ENCODE data around the gene RNF128. TPM values are rescaled to one million over a fixed set of nuclear protein-coding genes. Genes with fewer than 3 reads are reported as not detected.
"Not testable (repeated sequence)": the region's sequence is repeated elsewhere in the genome, so short reads cannot be mapped to it uniquely, and the experiment has no call there.

The RNF128 gene
- total RNA-seq, 1 donor from 2014 or later: 14.9 TPM

DNA sequence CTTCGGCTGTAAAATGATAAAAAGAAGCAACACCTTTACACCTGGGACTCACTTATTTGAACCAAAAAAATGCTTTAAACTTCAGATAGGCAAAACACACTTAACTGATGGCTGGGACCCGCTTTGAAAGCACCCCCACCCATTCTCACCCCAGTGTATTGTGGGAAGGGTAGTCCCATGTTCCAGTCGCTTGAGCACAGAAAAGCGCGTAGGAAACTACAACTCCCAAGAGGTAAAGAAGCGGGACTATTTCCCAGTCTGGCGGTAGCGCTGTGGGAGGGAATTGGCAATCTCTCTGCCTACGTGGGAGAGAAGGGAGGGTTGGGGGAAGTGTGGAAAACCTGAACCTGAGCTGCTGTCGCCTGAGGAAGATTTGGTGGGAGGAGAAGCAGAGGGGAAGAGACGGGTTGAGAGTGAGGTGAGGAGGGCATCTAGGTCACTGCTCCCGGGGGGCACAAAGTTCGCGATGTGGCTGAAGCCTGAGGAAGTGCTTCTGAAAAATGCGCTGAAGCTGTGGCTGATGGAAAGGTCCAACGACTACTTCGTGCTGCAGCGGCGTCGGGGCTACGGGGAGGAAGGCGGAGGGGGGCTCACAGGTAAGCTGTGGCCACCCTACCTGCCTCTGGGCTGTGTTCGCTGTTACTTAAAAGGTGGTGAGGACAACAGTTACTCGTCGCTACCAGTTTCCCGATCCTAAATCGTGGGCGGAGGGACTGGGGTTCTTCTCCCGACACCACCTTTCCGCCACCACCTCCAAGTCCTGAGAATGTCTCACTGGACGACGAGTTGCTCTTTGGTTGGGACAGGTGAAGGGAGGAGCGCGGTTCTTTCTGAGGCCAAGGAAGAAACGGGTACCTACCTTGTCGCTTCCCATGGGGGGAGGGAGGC is 76.1 kb downstream of the RNF128 start, which contains the start of gene TBC1D8B:
Gene TBC1D8B (plus strand): TSS at position 286 of the 888 bp plus-strand sequence. CDS start 181 bp downstream, at position 467.
- Histone ChIP-seq H3K9me3 (ENCODE audit: insufficient read depth, low read depth, low read length) (no peaks in the 10 kb centered on the region), H3K9ac (ENCODE audit: low read length) (peak within 1 kb of the TSS; percentile 97), H3K79me2 (ENCODE audit: insufficient read depth, low read length) (peaks cover 19% of the 10 kb centered on the region), H3K4me3 (ENCODE audit: insufficient read depth, low read depth, low read length) (peak within 1 kb of the TSS; percentile 83), H3K27ac (ENCODE audit: low read depth, low read length) (peak within 1 kb of the TSS; percentile 78), H4K20me1 (ENCODE audit: insufficient read depth, low read length) (no peaks in the 10 kb centered on the region), H2AFZ (ENCODE audit: low read depth, low read length) (peak within 1 kb of the TSS; percentile 84), H3K36me3 (ENCODE audit: insufficient read depth, low read length) (no peaks in the 10 kb centered on the region), H3K4me2 (ENCODE audit: low read length) (peak within 1 kb of the TSS; percentile 93), H3K27me3 (ENCODE audit: insufficient read depth, low read length) (no peaks in the 10 kb centered on the region), H3K4me1 (ENCODE audit: insufficient read depth, low read length) (peaks cover 3% of the 10 kb centered on the region)
- Mint-ChIP-seq H3K4me3 (ENCODE audit: unreplicated experiment) (peak within 1 kb of the TSS; percentile 97), H3K36me3 (ENCODE audit: low read depth, unreplicated experiment) (no peaks in the 10 kb centered on the region), H3K27me3 (ENCODE audit: low read depth, unreplicated experiment) (no peaks in the 10 kb centered on the region), H3K4me1 (ENCODE audit: low read depth, unreplicated experiment) (no peaks in the 10 kb centered on the region), H3K9me3 (ENCODE audit: unreplicated experiment) (no peaks in the 10 kb centered on the region), H3K27ac (ENCODE audit: unreplicated experiment) (peak within 1 kb of the TSS; percentile 81)
- FAIRE-seq: peak; percentile 82
- TF ChIP-seq EZH2 (IDR thresholded peaks at IDR 0.05; ENCODE audit: insufficient read depth, low read length): no peak
- peak; percentile 91 for DNase-seq (ENCODE audit: low read depth)

- H3K9me3 Mint-ChIP-seq (ENCODE audit: unreplicated experiment): no peaks in the 10 kb centered on the region
- no peak overlapping the region for H3K4me3 ChIP-seq (ENCODE audit: insufficient read depth, low read depth, low read length)
- H3K79me2 ChIP-seq (ENCODE audit: insufficient read depth, low read length): no peaks in the 10 kb centered on the region
- DNase-seq (ENCODE audit: low read depth) (no peak), FAIRE-seq (peak; percentile 65)
- no peaks in the 10 kb centered on the region for H3K36me3 ChIP-seq (ENCODE audit: insufficient read depth, low read length)
- H3K27me3 ChIP-seq (ENCODE audit: insufficient read depth, low read length): no peaks in the 10 kb centered on the region
- H4K20me1 ChIP-seq (ENCODE audit: insufficient read depth, low read length): peaks cover 16% of the 10 kb centered on the region
- no peak overlapping the region for H3K27ac ChIP-seq (ENCODE audit: low read depth, low read length)
- H3K4me1 ChIP-seq (ENCODE audit: insufficient read depth, low read length): no peaks in the 10 kb centered on the region
- H3K9ac ChIP-seq (ENCODE audit: low read length): no peak overlapping the region
- no peak overlapping the region for H3K27ac Mint-ChIP-seq (ENCODE audit: unreplicated experiment)
- TF ChIP-seq EZH2 (IDR thresholded peaks at IDR 0.05; ENCODE audit: insufficient read depth, low read length): no peak
- TF ChIP-seq, protein P1, sequence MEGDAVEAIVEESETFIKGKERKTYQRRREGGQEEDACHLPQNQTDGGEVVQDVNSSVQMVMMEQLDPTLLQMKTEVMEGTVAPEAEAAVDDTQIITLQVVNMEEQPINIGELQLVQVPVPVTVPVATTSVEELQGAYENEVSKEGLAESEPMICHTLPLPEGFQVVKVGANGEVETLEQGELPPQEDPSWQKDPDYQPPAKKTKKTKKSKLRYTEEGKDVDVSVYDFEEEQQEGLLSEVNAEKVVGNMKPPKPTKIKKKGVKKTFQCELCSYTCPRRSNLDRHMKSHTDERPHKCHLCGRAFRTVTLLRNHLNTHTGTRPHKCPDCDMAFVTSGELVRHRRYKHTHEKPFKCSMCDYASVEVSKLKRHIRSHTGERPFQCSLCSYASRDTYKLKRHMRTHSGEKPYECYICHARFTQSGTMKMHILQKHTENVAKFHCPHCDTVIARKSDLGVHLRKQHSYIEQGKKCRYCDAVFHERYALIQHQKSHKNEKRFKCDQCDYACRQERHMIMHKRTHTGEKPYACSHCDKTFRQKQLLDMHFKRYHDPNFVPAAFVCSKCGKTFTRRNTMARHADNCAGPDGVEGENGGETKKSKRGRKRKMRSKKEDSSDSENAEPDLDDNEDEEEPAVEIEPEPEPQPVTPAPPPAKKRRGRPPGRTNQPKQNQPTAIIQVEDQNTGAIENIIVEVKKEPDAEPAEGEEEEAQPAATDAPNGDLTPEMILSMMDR (IDR thresholded peaks at IDR 0.05; ENCODE audit: insufficient read depth, low read depth, low read length): no peak
- peaks cover 2% of the 10 kb centered on the region for H3K4me1 Mint-ChIP-seq (ENCODE audit: low read depth, unreplicated experiment)
- H3K9me3 ChIP-seq (ENCODE audit: insufficient read depth, low read depth, low read length): no peaks in the 10 kb centered on the region
- no peak overlapping the region for H3K4me2 ChIP-seq (ENCODE audit: low read length)
- H3K27me3 Mint-ChIP-seq (ENCODE audit: low read depth, unreplicated experiment): no peaks in the 10 kb centered on the region
- no peak overlapping the region for H3K4me3 Mint-ChIP-seq (ENCODE audit: unreplicated experiment)
- H3K36me3 Mint-ChIP-seq (ENCODE audit: low read depth, unreplicated experiment): no peaks in the 10 kb centered on the region
- no peak overlapping the region for H2AFZ ChIP-seq (ENCODE audit: low read depth, low read length)
Observed at GRCh38 chrX:106811131-106811910, 84.8 kb downstream of the RNF128 start.

DNA sequence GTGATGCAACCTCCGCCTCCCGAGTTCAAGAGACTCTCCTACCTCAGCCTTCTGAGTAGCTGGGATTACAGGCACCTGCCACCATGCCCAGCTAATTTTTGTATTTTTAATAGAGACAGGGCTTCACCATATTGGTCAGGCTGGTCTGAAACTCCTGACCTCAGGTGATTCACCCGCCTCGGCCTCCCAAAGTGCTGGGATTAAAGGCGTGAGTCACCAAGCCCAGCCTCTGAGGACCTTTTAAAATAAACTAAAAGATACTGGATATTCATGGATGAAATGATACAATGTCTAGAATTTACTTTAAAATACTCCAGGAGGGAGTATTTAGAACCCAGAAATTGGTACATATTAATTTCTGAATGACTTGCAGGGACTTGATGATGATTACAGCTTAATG is 86.4 kb downstream of the RNF128 start:
- H3K4me3 Mint-ChIP-seq (ENCODE audit: unreplicated experiment); H3K27me3 ChIP-seq (ENCODE audit: insufficient read depth, low read length); H3K4me1 ChIP-seq (ENCODE audit: insufficient read depth, low read length); H3K79me2 ChIP-seq (ENCODE audit: insufficient read depth, low read length); H3K9me3 ChIP-seq (ENCODE audit: insufficient read depth, low read depth, low read length); H3K4me2 ChIP-seq (ENCODE audit: low read length); FAIRE-seq; H3K36me3 Mint-ChIP-seq (ENCODE audit: low read depth, unreplicated experiment); H3K9ac ChIP-seq (ENCODE audit: low read length); H2AFZ ChIP-seq (ENCODE audit: low read depth, low read length); H3K36me3 ChIP-seq (ENCODE audit: insufficient read depth, low read length); H3K4me1 Mint-ChIP-seq (ENCODE audit: low read depth, unreplicated experiment); H3K9me3 Mint-ChIP-seq (ENCODE audit: unreplicated experiment); H3K27me3 Mint-ChIP-seq (ENCODE audit: low read depth, unreplicated experiment); H3K27ac Mint-ChIP-seq (ENCODE audit: unreplicated experiment); H3K4me3 ChIP-seq (ENCODE audit: insufficient read depth, low read depth, low read length); H3K27ac ChIP-seq (ENCODE audit: low read depth, low read length): not testable (repeated sequence)
- DNase-seq (ENCODE audit: low read depth): peak; percentile 4
- H4K20me1 ChIP-seq (ENCODE audit: insufficient read depth, low read length): peaks cover 16% of the 10 kb centered on the region

DNA sequence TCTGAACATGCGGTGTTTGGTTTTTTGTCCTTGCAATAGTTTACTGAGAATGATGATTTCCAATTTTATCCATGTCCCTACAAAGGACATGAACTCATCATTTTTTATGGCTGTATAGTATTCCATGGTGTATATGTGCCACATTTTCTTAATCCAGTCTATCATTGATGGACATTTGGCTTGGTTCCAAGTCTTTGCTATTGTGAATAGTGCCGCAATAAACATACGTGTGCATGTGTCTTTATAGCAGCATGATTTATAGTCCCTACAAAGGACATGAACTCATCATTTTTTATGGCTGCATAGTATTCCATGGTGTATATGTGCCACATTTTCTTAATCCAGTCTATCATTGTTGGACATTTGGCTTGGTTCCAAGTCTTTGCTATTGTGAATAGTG is 87.6 kb downstream of the RNF128 start:
- H3K4me1 ChIP-seq (ENCODE audit: insufficient read depth, low read length); H3K4me3 Mint-ChIP-seq (ENCODE audit: unreplicated experiment); H3K36me3 Mint-ChIP-seq (ENCODE audit: low read depth, unreplicated experiment); H3K4me1 Mint-ChIP-seq (ENCODE audit: low read depth, unreplicated experiment); H2AFZ ChIP-seq (ENCODE audit: low read depth, low read length); H3K4me2 ChIP-seq (ENCODE audit: low read length); H3K9me3 ChIP-seq (ENCODE audit: insufficient read depth, low read depth, low read length); H3K27me3 Mint-ChIP-seq (ENCODE audit: low read depth, unreplicated experiment); H3K27me3 ChIP-seq (ENCODE audit: insufficient read depth, low read length); H3K4me3 ChIP-seq (ENCODE audit: insufficient read depth, low read depth, low read length); H3K9me3 Mint-ChIP-seq (ENCODE audit: unreplicated experiment); FAIRE-seq; H3K36me3 ChIP-seq (ENCODE audit: insufficient read depth, low read length); H3K79me2 ChIP-seq (ENCODE audit: insufficient read depth, low read length); DNase-seq (ENCODE audit: low read depth); H3K27ac ChIP-seq (ENCODE audit: low read depth, low read length); H3K9ac ChIP-seq (ENCODE audit: low read length); H3K27ac Mint-ChIP-seq (ENCODE audit: unreplicated experiment): not testable (repeated sequence)
- peaks cover 16% of the 10 kb centered on the region for H4K20me1 ChIP-seq (ENCODE audit: insufficient read depth, low read length)

Data from astrocyte (in vitro differentiated cells and primary cell).